Stimulated activated naive B cell treated with anti-CD40 and anti-IgM and Interleukin-4, amounts not matched to agents 10 μg/mL and 1 μg/mL and 100 μg/mL, for 72 hours (primary cell): ENCODE results near the gene IER3IP1.
"Not testable (repeated sequence)": the region's sequence is repeated elsewhere in the genome, so short reads cannot be mapped to it uniquely, and the experiment has no call there.

Experiments
- ATAC-seq, 2 donors: fragments of 150-1000 bp; cut with Tn5 transposase; replicated peaks; 2 replicates each; pipeline ENCODE4 v1.10.0; 2021; ENCODE audit warnings: moderate library complexity in 1 of 2
- DNase-seq: peaks from one replicate; pipeline ENCODE4 v3.0.0; 2021
- H3K27ac Mint-ChIP-seq: one replicate; pipeline ENCODE4 v1.8.0; 2022; ENCODE audit warnings: mild to moderate bottlenecking, mixed read lengths
- H3K27me3 Mint-ChIP-seq, 2 donors: one replicate each; pipeline ENCODE4 v1.8.0; 2022; ENCODE audit warnings: mixed read lengths in 2 of 2
- H3K36me3 Mint-ChIP-seq, 2 donors: one replicate each; pipeline ENCODE4 v1.8.0; 2022; ENCODE audit warnings: mixed read lengths in 2 of 2, mild to moderate bottlenecking in 1 of 2
- H3K4me1 Mint-ChIP-seq, 2 donors: one replicate each; pipeline ENCODE4 v1.8.0; 2022; ENCODE audit warnings: mixed read lengths in 2 of 2, mild to moderate bottlenecking in 1 of 2
- H3K4me3 Mint-ChIP-seq, 2 donors: one replicate each; pipeline ENCODE4 v1.8.0; 2022; ENCODE audit warnings: mild to moderate bottlenecking in 2 of 2, mixed read lengths in 2 of 2, moderate library complexity in 1 of 2
- H3K9me3 Mint-ChIP-seq, 2 donors: one replicate each; pipeline ENCODE4 v1.8.0; 2022; ENCODE audit warnings: mixed read lengths in 2 of 2, mild to moderate bottlenecking in 1 of 2

IER3IP1 gene

DNA sequence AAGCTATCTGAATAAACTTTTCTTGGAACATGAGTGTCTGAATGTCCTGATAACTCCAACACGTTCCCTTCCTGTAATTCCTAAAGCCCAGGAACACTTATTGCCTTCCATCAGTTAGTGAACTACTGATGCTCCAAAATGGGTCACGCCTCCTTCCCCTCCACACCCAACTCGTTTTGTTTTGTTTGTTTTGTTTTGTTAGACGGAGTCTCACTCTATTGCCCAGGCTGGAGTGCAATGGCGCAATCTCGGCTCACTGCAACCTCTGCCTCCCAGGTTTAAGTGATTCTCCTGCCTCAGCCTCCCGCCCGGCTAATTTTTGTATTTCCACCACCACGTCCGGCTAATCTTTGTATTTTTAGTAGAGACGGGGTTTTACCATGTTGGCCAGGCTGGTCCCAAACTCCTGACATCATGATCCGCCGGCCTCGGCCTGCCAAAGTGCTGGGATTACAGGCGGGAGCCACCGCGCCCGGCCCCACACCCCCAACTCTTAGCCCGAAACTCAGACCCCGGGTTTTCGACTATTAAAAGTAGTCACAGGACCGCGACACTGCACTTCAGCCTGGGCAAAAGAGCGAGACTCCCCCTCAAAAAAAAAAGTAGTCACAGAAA is 774 bp downstream of the IER3IP1 start:
- no peak overlapping the region for H3K4me3 Mint-ChIP-seq

DNA sequence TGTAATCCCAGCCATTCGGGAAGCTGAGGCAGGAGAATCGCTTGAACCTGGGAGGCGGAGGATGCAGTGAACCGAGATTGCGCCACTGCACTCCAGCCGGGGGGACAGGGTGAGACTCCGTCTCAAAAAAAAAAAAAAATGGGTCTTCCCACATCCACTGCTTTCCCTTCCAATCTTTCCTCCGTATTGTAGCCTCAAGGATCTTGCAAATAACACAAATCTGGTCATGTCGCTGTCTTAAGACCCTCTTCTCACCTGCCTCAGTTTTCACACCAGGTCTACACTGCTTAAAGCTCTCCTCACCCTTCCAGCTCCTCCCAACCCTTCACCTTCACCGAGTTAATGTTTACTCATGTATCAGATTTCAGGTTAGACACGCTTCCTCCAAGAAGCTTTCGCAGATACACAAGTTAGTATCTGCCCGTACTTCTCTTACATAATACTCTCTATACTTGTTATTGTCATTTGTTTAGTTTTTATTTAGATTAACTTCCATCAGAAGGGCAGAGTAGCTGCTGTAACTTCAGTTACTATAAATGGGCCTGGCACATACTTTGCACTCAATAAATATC is 1.5 kb downstream of the IER3IP1 start:
- Mint-ChIP-seq H3K27me3 (peaks cover 10 to 20% of the 10 kb centered on the region in 2 donors), H3K36me3 (peaks cover 0 to 1% of the 10 kb centered on the region in 2 donors), H3K9me3 (no peaks in the 10 kb centered on the region), H3K4me1 (peaks cover 0 to 4% of the 10 kb centered on the region in 2 donors), H3K4me3 (no peak overlapping the region), H3K27ac (no peak overlapping the region)
- ATAC-seq (no peak), DNase-seq (no peak)

More for the DNA sequence above, 774 bp downstream of the IER3IP1 start:
- peaks cover 0 to 4% of the 10 kb centered on the region in 2 donors for H3K4me1 Mint-ChIP-seq
- H3K9me3 Mint-ChIP-seq, result no peaks in the 10 kb centered on the region
- ATAC-seq, result peak; percentile 14 to 19
- peak overlapping the region; percentile 90 for H3K27ac Mint-ChIP-seq
- peaks cover 0 to 1% of the 10 kb centered on the region in 2 donors for H3K36me3 Mint-ChIP-seq
- H3K27me3 Mint-ChIP-seq, result peaks cover 10 to 20% of the 10 kb centered on the region in 2 donors
- no peak for DNase-seq

DNA sequence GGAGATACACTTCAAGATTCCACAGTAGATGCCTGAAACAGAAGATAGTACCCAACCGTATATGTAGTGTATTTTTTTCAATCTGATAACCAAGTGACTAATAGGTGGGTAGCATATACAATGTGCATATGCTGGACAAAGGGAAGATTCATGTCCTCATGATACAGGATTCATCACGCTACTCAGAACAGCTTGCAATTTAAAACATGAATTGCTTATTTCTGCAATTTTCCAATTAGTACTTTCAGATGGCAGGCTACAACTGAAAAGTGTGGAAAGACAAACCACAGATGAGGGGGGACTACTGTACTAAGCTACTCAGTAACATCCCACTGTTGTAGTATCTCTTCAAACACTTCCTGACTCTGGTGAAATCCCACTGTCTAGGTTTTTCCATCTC is 3.7 kb downstream of the IER3IP1 start:
- peaks cover 0 to 1% of the 10 kb centered on the region in 2 donors for H3K36me3 Mint-ChIP-seq
- H3K27me3 Mint-ChIP-seq, result peaks cover 3 to 9% of the 10 kb centered on the region in 2 donors
- H3K27ac Mint-ChIP-seq, result no peak overlapping the region
- no peaks in the 10 kb centered on the region for H3K9me3 Mint-ChIP-seq
- no peak for DNase-seq
- peaks cover 6 to 7% of the 10 kb centered on the region in 2 donors for H3K4me1 Mint-ChIP-seq
- no peak overlapping the region for H3K4me3 Mint-ChIP-seq
- ATAC-seq, result no peak

DNA sequence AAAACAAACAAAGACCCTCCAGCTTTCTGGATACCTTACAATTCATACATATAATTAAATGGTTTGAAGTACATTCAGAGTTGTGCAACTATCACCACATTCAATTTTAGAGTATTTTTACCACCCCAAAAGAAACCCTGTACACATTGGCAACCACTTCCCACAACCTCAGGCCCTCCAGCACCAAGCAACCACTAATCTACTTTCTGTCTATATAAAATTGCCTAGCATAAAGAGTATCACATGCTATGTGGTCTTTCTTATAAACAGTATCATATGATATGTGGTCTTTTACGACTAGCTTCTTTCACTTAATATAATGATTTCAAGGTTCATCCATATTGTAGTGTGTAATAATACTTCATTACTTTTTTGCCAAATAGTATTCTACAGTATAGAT is 7.3 kb downstream of the IER3IP1 start:
- Mint-ChIP-seq H3K36me3 (peaks cover 2 to 3% of the 10 kb centered on the region in 2 donors), H3K27ac (no peak overlapping the region), H3K9me3 (no peaks in the 10 kb centered on the region), H3K4me1 (peaks cover 7 to 18% of the 10 kb centered on the region in 2 donors), H3K4me3 (no peak overlapping the region), H3K27me3 (no peaks in the 10 kb centered on the region)
- ATAC-seq (no peak), DNase-seq (no peak)

DNA sequence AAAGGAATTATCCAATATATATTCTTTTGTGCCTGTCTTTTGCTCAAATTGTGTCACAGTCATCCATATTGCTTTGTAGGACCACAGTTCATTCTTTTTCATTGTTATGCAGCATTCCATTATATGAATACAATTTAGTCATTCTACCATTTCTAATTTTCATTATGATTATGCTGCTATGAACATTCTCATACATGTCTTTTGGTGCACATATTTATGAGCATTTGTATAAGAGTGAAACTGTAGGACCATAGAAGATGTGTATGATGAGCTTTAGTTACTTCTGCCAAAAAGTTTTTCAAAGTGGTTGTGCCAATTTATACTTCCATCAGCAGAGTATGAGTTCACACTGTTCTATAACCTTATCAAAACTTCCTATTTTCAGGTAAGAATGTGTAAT is 7.7 kb downstream of the IER3IP1 start:
- Mint-ChIP-seq H3K27me3 (no peaks in the 10 kb centered on the region), H3K27ac (no peak overlapping the region), H3K9me3 (no peaks in the 10 kb centered on the region), H3K4me3 (no peak overlapping the region), H3K36me3 (peaks cover 2 to 3% of the 10 kb centered on the region in 2 donors), H3K4me1 (peaks cover 7 to 20% of the 10 kb centered on the region in 2 donors)
- ATAC-seq (no peak), DNase-seq (no peak)

DNA sequence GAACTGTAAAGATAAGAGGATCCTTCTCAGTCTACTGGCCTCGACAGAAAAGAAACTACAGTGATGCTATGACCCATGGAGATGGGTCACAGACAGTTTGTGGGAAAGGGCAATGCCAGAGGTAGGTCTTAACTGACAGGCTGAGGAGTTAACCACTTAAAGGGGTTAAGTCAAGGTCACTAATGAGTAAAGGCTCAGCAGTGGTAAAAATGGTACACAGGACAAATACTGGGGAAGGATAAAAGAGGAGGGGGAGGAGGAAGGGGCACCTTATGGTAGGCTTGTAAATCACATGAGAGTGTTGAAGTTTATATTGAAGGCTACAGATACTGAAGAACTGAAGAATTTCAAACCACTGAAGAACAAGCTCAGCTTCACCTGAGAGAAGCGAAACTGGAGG is 9.9 kb downstream of the IER3IP1 start:
- Mint-ChIP-seq H3K27me3 (no peaks in the 10 kb centered on the region), H3K27ac (no peak overlapping the region), H3K4me3 (no peak overlapping the region), H3K4me1 (peaks cover 7 to 26% of the 10 kb centered on the region in 2 donors), H3K9me3 (no peaks in the 10 kb centered on the region), H3K36me3 (peaks cover 2 to 8% of the 10 kb centered on the region in 2 donors)
- DNase-seq (no peak), ATAC-seq (no peak)

DNA sequence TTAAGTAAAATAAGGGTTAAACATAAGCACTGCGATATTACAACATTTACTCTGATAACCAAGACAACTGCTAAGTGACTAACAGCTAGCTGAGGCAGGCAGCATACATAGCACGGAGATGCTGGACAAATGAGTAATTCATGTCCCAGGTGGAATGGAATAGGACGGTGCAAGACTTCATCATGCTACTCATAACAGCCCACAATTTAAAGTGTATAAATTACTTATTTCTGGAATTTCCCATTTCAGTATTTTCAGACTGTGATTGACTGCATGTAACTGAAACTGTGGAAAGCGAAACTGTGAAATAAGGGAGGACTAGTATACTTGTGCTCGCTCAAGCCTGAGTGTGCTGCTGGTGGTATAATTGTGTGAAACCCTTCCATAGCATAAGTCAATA is 12.9 kb downstream of the IER3IP1 start:
- no peak overlapping the region for H3K27ac Mint-ChIP-seq
- peaks cover 4 to 19% of the 10 kb centered on the region in 2 donors for H3K4me1 Mint-ChIP-seq
- peaks cover 2 to 12% of the 10 kb centered on the region in 2 donors for H3K36me3 Mint-ChIP-seq
- no peaks in the 10 kb centered on the region for H3K27me3 Mint-ChIP-seq
- ATAC-seq (peak; percentile 90 to 97), DNase-seq (no peak)
- H3K4me3 Mint-ChIP-seq, result no peak overlapping the region
- no peaks in the 10 kb centered on the region for H3K9me3 Mint-ChIP-seq

DNA sequence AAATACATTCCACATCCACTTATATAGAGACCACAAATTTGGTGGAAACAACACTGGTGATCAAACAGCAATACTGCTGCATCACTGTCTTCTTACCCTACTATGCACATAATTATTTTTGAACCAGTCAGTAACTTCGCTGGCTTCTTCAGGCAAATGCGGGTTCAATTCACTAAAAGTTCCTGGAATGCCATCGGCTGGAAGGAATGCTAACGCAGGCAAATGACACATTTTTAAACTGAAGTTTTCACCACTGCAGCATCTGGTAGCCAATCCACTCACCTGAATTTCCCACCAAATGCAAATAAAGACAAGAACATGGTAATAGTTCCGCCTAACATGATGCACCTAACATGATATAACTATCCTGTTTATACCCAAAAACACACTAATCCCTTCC is 15.9 kb downstream of the IER3IP1 start:
- no peak for DNase-seq
- Mint-ChIP-seq H3K27me3 (no peaks in the 10 kb centered on the region), H3K9me3 (no peaks in the 10 kb centered on the region), H3K4me1 (peaks cover 1 to 12% of the 10 kb centered on the region in 2 donors), H3K36me3 (peaks cover 0 to 19% of the 10 kb centered on the region in 2 donors), H3K27ac (no peak overlapping the region), H3K4me3 (no peak overlapping the region)
- no peak for ATAC-seq

DNA sequence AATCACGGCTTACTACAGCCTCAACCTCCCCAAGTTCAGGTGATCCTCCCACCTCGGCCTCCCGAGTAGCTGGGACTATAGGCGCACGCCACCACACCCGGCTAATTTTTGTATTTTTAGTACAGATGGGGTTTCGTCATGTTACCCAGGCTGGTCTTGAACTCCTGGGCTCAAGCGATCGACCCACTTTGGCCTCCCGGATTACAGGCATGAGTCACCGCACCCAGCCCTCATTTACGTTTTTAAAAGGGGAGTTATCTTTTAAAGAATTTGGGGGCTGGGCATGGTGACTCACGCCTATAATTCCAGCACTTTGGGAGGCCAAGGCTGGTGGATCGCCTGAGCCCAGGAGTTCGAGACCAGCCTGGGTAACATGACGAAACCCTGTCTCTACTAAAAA is 17.8 kb downstream of the IER3IP1 start:
- not testable (repeated sequence) for H3K27ac Mint-ChIP-seq, H3K4me3 Mint-ChIP-seq, H3K4me1 Mint-ChIP-seq, ATAC-seq, H3K9me3 Mint-ChIP-seq, DNase-seq, H3K27me3 Mint-ChIP-seq
- peaks cover 0 to 30% of the 10 kb centered on the region in 2 donors for H3K36me3 Mint-ChIP-seq

DNA sequence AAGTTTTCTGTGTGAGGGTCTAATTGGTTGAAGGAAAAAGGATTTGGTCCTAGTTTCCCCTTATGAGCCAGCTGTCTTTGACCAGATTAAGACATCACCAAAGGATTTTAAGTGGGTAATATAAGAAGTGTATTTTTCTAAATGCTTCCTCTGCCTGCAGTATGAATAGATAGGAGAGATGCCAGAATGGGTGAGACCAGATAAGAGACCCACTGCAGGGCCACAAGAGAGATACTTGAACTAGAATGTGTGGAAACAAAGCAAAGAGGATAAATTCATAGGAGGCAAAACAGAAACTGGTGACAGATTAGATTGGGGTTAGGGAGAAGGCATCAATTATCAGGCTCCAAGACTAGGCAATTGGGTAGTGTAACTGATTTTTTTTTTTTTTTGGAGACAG is 24.7 kb downstream of the IER3IP1 start:
- no peak for DNase-seq
- ATAC-seq, result no peak
- no peaks in the 10 kb centered on the region for H3K9me3 Mint-ChIP-seq
- peaks cover 22 to 29% of the 10 kb centered on the region in 2 donors for H3K4me1 Mint-ChIP-seq
- no peaks in the 10 kb centered on the region for H3K27me3 Mint-ChIP-seq
- H3K27ac Mint-ChIP-seq, result peak overlapping the region; percentile 95
- H3K4me3 Mint-ChIP-seq, result peak overlapping the region; percentile 96 to 97
- peaks cover 4 to 22% of the 10 kb centered on the region in 2 donors for H3K36me3 Mint-ChIP-seq

DNA sequence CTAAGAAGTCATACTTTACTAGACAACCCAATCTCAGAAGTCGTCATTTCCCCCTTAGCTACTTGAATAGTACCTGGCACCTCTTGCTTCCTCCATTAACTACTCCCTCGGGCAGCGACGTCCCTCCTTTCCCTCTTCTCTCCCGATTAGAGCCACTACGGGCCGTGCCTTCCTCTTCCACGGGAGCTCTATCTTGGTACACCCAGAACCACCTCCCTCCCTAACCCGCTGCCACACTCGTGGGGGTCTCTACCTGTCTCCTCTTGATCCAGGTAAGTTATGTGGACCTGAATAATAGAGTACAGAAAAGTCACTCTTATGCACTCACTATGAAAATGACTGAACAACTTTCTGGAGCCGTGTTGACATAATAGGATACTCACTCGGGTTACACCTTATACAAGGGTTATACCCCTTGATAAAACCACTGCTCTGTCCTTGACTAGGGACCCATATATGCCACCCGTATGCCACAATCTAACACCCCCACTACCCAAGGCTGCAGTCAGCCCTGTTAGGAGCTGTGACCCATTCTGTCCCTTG is 25.3 kb downstream of the IER3IP1 start:
- Mint-ChIP-seq H3K36me3 (peaks cover 4 to 24% of the 10 kb centered on the region in 2 donors), H3K27ac (peak overlapping the region; percentile 95), H3K27me3 (no peaks in the 10 kb centered on the region), H3K4me1 (peaks cover 24 to 31% of the 10 kb centered on the region in 2 donors), H3K9me3 (no peaks in the 10 kb centered on the region), H3K4me3 (peak overlapping the region; percentile 96 to 97)
- ATAC-seq, result peak; percentile 1 to 11
- DNase-seq, result no peak

DNA sequence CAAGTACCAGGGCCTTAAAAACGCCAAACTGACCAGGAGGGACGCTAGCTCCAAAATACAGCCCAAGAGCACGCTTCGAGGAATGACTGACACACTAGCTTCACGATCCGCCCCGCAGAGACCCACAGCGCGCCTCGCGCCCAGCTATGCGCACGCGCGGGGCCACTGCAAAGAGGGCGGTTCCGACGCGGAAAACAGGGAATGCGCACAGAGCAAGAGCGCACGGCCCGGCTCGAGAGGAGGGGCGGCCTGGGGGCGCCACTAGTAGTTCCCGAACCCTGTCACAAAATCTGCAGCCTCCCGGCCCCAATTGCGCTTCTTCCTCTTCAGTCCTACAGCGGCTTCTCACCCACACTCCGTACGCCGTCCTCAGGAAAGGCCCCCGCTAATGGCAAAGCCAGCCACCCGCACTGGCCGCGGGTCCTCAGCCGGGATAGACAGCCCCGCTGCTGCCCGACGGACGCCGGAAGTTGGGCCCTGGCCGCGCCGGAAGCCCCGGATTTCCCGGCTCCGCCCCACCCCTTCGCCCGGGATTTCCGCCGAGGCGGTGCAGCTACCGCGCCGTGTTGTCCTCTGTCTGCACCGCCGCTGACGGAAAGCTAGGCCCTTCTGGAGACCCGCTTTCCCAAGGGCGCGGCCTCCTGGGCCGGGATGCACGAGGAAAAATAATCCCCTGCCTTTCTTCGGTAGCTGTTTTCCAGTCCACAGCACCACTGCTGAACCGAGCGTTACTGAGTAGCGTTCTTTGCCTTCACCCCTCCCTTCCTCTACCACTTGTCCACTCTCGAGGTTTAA is 25.9 kb downstream of the IER3IP1 start, which contains the start of gene HDHD2:
TSS of gene HDHD2 (minus strand) at position 472 of the 795 bp plus-strand sequence. CDS start 14,061 bp downstream, outside the sequence.
- Mint-ChIP-seq H3K27me3 (no peaks in the 10 kb centered on the region), H3K4me3 (peak within 1 kb of the TSS; percentile 96 to 97), H3K27ac (peak within 1 kb of the TSS; percentile 95), H3K36me3 (peaks cover 4 to 30% of the 10 kb centered on the region in 2 donors), H3K4me1 (peaks cover 24 to 37% of the 10 kb centered on the region in 2 donors), H3K9me3 (no peaks in the 10 kb centered on the region)
- DNase-seq, result peak; percentile 78
- peak; percentile 89 for ATAC-seq

DNA sequence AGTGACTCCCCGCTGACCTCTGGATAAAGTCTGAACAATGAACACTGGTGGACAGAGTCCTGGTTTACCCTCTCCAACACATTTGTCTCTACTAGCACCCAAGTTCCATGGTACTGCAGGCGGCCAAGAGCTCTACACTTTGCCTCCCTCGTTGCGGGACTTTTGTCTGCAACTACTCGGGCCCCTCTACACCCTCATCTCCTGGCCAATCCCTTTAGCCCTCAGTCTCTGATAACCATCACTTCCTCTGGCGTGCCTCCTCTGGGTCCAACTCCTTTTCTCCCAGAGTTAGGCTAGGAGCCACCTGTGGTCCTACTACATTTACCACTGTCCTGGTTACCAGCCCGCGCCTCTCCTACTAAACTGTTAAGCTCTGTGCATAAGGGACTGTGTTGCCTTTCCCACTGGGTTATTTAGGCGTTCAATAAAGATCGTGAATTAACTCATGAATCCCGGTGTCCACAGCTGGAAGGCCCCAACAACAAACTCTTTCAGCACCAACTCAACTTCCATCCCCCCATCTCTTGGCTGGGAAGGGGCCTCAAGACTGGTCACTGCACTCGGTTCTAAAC is 26.6 kb downstream of the IER3IP1 start:
- Mint-ChIP-seq H3K36me3 (peaks cover 4 to 27% of the 10 kb centered on the region in 2 donors), H3K4me3 (peak overlapping the region; percentile 96 to 97), H3K9me3 (no peaks in the 10 kb centered on the region), H3K27ac (peak overlapping the region; percentile 95), H3K4me1 (peaks cover 27 to 38% of the 10 kb centered on the region in 2 donors), H3K27me3 (no peaks in the 10 kb centered on the region)
- ATAC-seq, result peak in 1 of 2 donors; percentile 2
- DNase-seq, result no peak

DNA sequence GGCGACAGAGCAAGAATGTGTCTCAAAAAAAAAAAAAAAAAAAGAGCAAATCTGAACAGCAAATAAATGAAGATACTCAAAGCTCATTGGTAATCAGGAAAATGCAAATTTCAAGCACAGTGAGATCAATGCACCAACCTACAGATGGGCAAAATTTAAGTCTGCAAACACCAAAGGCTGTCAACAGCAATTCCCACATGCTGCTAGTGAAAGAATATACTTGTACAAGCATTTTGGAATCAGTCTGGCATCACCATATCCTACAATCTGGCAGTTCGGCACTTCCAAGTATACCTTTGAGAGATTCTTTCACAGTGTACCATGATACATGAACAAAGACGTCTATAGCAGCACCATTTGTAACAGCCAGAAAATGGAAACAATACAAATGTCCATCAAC is 30.0 kb downstream of the IER3IP1 start:
- H3K27ac Mint-ChIP-seq, result no peak overlapping the region
- H3K4me1 Mint-ChIP-seq, result peaks cover 25 to 32% of the 10 kb centered on the region in 2 donors
- H3K27me3 Mint-ChIP-seq, result no peaks in the 10 kb centered on the region
- ATAC-seq (no peak), DNase-seq (no peak)
- no peaks in the 10 kb centered on the region for H3K9me3 Mint-ChIP-seq
- H3K36me3 Mint-ChIP-seq, result peaks cover 0 to 23% of the 10 kb centered on the region in 2 donors
- no peak overlapping the region for H3K4me3 Mint-ChIP-seq
